Ascending aorta (tissue), 2 donors: ENCODE data around the gene FRMD4A. TPM values are rescaled to one million over a fixed set of nuclear protein-coding genes. Genes with fewer than 3 reads are reported as not detected.

ENCODE experiments used
- DNase-seq, 2 donors: peaks; one replicate each; pipeline ENCODE4 v3.0.0-alpha.2; 2019; ENCODE audit warnings: low spot score in 2 of 2
- H3K27ac ChIP-seq, 2 donors: fragments of 200-600 bp; sonication (generic); one replicate each; pipeline ENCODE4 v1.5.1; 2016 to 2017; ENCODE audit warnings: mild to moderate bottlenecking in 1 of 2
- H3K27me3 ChIP-seq: fragments of 200-600 bp; sonication (generic); one replicate; pipeline ENCODE4 v1.5.1; 2017
- H3K36me3 ChIP-seq, 2 donors: fragments of 200-600 bp; sonication (generic); one replicate each; pipeline ENCODE4 v1.5.1; 2016
- H3K4me1 ChIP-seq, 2 donors: fragments of 200-600 bp; sonication (generic); one replicate each; pipeline ENCODE4 v1.5.1; 2016 to 2017; ENCODE audit warnings: mild to moderate bottlenecking in 1 of 2
- H3K4me3 ChIP-seq, 2 donors: fragments of 200-600 bp; sonication (generic); one replicate each; pipeline ENCODE4 v1.5.1; 2016 to 2017; ENCODE audit warnings: mild to moderate bottlenecking in 1 of 2
- H3K9me3 ChIP-seq, 2 donors: fragments of 200-600 bp; sonication (generic); one replicate each; pipeline ENCODE4 v1.5.1; 2016
- intact Hi-C: fragments of 100-400 bp; cut with DNase I; formaldehyde crosslinking; loops from one replicate; pipeline ENCODE4 v1.15.1; 2023
- total RNA-seq: library from RNA; depleted of rRNA; stranded (reverse); fragments of >200 nt; gene quantifications from one replicate; pipeline ENCODE4 v1.1.0, GENCODE V29; 2016
- TF ChIP-seq, protein P1 (sequence below), 3 experiments: fragments of 200-600 bp in 2 of 3; fragments of 450-650 bp in 1 of 3; sonication (generic) in 2 of 3; IDR thresholded peaks; one replicate each; pipeline ENCODE4 v1.5.1; 2016 to 2019; ENCODE audit warnings: antibody characterized with exemption in 3 of 3, mild to moderate bottlenecking in 1 of 3, moderate library complexity in 1 of 3

Gene FRMD4A
- total RNA-seq, 1 donor from 2014 or later = 108 TPM

- no peak overlapping the region for H3K27ac ChIP-seq
- H3K36me3 ChIP-seq = no peaks in the 10 kb centered on the region
- no peak overlapping the region for H3K4me3 ChIP-seq
- H3K9me3 ChIP-seq = no peaks in the 10 kb centered on the region
- intact Hi-C loops = no loop called here
- no peak for DNase-seq
- peaks cover 0 to 13% of the 10 kb centered on the region in 2 donors for H3K4me1 ChIP-seq
- H3K27me3 ChIP-seq = no peaks in the 10 kb centered on the region
- TF ChIP-seq, protein P1, sequence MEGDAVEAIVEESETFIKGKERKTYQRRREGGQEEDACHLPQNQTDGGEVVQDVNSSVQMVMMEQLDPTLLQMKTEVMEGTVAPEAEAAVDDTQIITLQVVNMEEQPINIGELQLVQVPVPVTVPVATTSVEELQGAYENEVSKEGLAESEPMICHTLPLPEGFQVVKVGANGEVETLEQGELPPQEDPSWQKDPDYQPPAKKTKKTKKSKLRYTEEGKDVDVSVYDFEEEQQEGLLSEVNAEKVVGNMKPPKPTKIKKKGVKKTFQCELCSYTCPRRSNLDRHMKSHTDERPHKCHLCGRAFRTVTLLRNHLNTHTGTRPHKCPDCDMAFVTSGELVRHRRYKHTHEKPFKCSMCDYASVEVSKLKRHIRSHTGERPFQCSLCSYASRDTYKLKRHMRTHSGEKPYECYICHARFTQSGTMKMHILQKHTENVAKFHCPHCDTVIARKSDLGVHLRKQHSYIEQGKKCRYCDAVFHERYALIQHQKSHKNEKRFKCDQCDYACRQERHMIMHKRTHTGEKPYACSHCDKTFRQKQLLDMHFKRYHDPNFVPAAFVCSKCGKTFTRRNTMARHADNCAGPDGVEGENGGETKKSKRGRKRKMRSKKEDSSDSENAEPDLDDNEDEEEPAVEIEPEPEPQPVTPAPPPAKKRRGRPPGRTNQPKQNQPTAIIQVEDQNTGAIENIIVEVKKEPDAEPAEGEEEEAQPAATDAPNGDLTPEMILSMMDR (IDR thresholded peaks at IDR 0.05) = no peak
Observed at GRCh38 chr10:13961097-13961496, 369.6 kb downstream of the FRMD4A start.

- no peak overlapping the region for H3K4me3 ChIP-seq
- intact Hi-C loops = no loop called here
- no peaks in the 10 kb centered on the region for H3K9me3 ChIP-seq
- peaks cover 0 to 13% of the 10 kb centered on the region in 2 donors for H3K4me1 ChIP-seq
- TF ChIP-seq, protein P1 (IDR thresholded peaks at IDR 0.05) = no peak
- H3K27me3 ChIP-seq = no peaks in the 10 kb centered on the region
- no peak for DNase-seq
- H3K36me3 ChIP-seq = no peaks in the 10 kb centered on the region
- H3K27ac ChIP-seq = peak overlapping the region; percentile 17 to 57
Observed at GRCh38 chr10:13960603-13961002, 370.1 kb downstream of the FRMD4A start.

GRCh38 chr10:13959443-13960359, 371.0 kb downstream of the FRMD4A start:
- peak overlapping the region; percentile 17 to 57 for H3K27ac ChIP-seq
- H3K4me1 ChIP-seq = peaks cover 0 to 13% of the 10 kb centered on the region in 2 donors
- H3K9me3 ChIP-seq = no peaks in the 10 kb centered on the region
- intact Hi-C loops = loop anchor here (5.0 kb wide), 4 partner anchors 37 to 122 kb away; no protein-coding TSS in a partner anchor
- DNase-seq = no peak
- peak overlapping the region in 1 of 2 donors; percentile 55 for H3K4me3 ChIP-seq
- TF ChIP-seq, protein P1 (IDR thresholded peaks at IDR 0.05) = no peak
- H3K36me3 ChIP-seq = no peaks in the 10 kb centered on the region
- H3K27me3 ChIP-seq = no peaks in the 10 kb centered on the region

DNA sequence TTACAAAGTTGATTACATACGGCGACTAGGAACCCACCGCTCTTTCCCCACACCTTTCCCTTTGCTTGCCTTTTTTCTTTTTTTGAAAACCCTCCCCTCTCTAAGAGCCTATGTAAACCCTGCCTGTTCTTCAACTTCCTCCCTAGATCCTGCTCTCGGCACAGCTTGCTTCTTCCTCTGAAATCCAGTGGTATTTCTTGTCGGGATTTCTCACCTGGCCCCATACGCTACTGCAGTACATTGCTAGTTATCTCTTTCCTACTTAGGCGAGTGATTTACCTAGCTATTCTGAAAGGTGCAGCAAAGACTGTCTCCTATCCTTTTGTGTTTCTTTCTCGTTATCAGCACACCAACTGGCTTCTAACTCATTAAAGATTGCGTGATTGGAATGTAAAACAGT, 372.9 kb downstream of the FRMD4A start:
- H3K9me3 ChIP-seq = no peaks in the 10 kb centered on the region
- H3K27ac ChIP-seq = peak overlapping the region; percentile 58 to 69
- DNase-seq = no peak
- H3K27me3 ChIP-seq = no peaks in the 10 kb centered on the region
- no peaks in the 10 kb centered on the region for H3K36me3 ChIP-seq
- peaks cover 0 to 13% of the 10 kb centered on the region in 2 donors for H3K4me1 ChIP-seq
- TF ChIP-seq, protein P1 (IDR thresholded peaks at IDR 0.05) = no peak
- H3K4me3 ChIP-seq = no peak overlapping the region
- intact Hi-C loops = loop anchor here (2.0 to 5.0 kb wide), 5 partner anchors 36 to 169 kb away; no protein-coding TSS in a partner anchor

GRCh38 chr10:13956826-13957225, 373.9 kb downstream of the FRMD4A start:
- Histone ChIP-seq H3K36me3 (no peaks in the 10 kb centered on the region), H3K4me1 (peaks cover 0 to 13% of the 10 kb centered on the region in 2 donors), H3K27ac (peak overlapping the region; percentile 58 to 69), H3K9me3 (no peaks in the 10 kb centered on the region), H3K4me3 (no peak overlapping the region), H3K27me3 (no peaks in the 10 kb centered on the region)
- DNase-seq = peak; percentile 41 to 91
- intact Hi-C loops = loop anchor here (2.0 to 5.0 kb wide), 5 partner anchors 35 to 168 kb away; no protein-coding TSS in a partner anchor
- TF ChIP-seq, protein P1 (IDR thresholded peaks at IDR 0.05) = peak; percentile 41 to 72 (median 56)
